Peyer's patch (tissue), 4 donors: Measurements from ENCODE around the gene ZNF443.

Experiments
- CTCF ChIP-seq, 6 experiments: fragments of 450-650 bp in 4 of 6; fragments of 200-600 bp in 2 of 6; sonication (generic) in 1 of 6; IDR thresholded peaks; one replicate each; pipeline ENCODE4 v1.5.1; 2017 to 2019; ENCODE audit warnings: antibody characterized with exemption in 6 of 6, mild to moderate bottlenecking in 3 of 6, moderate library complexity in 1 of 6
- POLR2A ChIP-seq, 2 donors: fragments of 450-650 bp; IDR thresholded peaks; one replicate each; pipeline ENCODE4 v1.5.1; 2017; ENCODE audit warnings: antibody characterized with exemption in 2 of 2, mild to moderate bottlenecking in 2 of 2, moderate library complexity in 2 of 2

DNA sequence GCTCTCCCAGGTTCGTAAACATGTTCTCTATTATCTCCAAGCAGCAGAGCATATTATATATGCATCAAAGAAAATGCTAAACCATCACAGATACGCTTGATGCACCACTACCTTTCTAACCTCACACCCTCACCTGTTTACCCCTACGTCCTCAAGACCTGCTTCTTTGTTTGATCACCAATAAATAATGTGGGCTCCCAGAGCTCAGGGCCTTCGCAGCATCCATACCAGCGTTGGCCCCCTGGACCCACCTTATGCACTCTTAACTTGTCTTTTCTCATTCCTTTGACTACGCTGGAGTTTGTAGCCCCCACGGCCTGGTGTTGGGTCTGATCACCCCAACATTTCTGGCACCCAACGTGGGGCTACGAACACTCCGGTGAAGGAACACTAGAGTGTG lies 10.0 kb upstream of the ZNF443 start:
- TF ChIP-seq POLR2A (IDR thresholded peaks at IDR 0.05) (no peak), CTCF (IDR thresholded peaks at IDR 0.05) (no peak)
